Measurements from ENCODE around the gene CACNA1F. TPM values are rescaled to one million over a fixed set of nuclear protein-coding genes. Genes with fewer than 3 reads are reported as not detected.
A peak's percentile ranks its signal among the peaks of the same experiment; 100 is the strongest.
"Not testable (repeated sequence)": the region's sequence is repeated elsewhere in the genome, so short reads cannot be mapped to it uniquely, and the experiment has no call there.

The CACNA1F gene
- total RNA-seq, 1 donor, result not detected

GRCh38 chrX:49174723-49175122 is 58.4 kb downstream of the CACNA1F start:
- DNase-seq (ENCODE audit: low read depth), result no peak
- no peak overlapping the region for H3K4me3 ChIP-seq (ENCODE audit: low read depth, low read length)
- no peak for TF ChIP-seq CTCF (IDR thresholded peaks at IDR 0.05; ENCODE audit: insufficient read depth, low read depth, low read length)

GRCh38 chrX:49173544-49173943 is 59.6 kb downstream of the CACNA1F start:
- H3K4me3 ChIP-seq (ENCODE audit: low read depth, low read length); DNase-seq (ENCODE audit: low read depth): not testable (repeated sequence)

GRCh38 chrX:49172280-49172780 is 60.8 kb downstream of the CACNA1F start:
- TF ChIP-seq CTCF (IDR thresholded peaks at IDR 0.05; ENCODE audit: insufficient read depth, low read depth, low read length), result no peak
- peak overlapping the region; percentile 73 for H3K4me3 ChIP-seq (ENCODE audit: low read depth, low read length)
- DNase-seq (ENCODE audit: low read depth), result peak; percentile 61

GRCh38 chrX:49171752-49172279 is 61.3 kb downstream of the CACNA1F start, which contains the start of gene PLP2:
Gene PLP2 (plus strand): TSS chrX:49171898. CDS start chrX:49172001, 103 bp downstream.
- no peak for TF ChIP-seq CTCF (IDR thresholded peaks at IDR 0.05; ENCODE audit: insufficient read depth, low read depth, low read length)
- DNase-seq (ENCODE audit: low read depth), result peak; percentile 53
- H3K4me3 ChIP-seq (ENCODE audit: low read depth, low read length), result peak within 1 kb of the TSS; percentile 73

- TF ChIP-seq CTCF (IDR thresholded peaks at IDR 0.05; ENCODE audit: insufficient read depth, low read depth, low read length), result no peak
- peak overlapping the region; percentile 34 for H3K4me3 ChIP-seq (ENCODE audit: low read depth, low read length)
- no peak for DNase-seq (ENCODE audit: low read depth)
Observed at GRCh38 chrX:49167740-49168108, 65.4 kb downstream of the CACNA1F start.

GRCh38 chrX:49166914-49167739 is 66.0 kb downstream of the CACNA1F start:
- H3K4me3 ChIP-seq (ENCODE audit: low read depth, low read length), result peak overlapping the region; percentile 34
- peak; percentile 82 for DNase-seq (ENCODE audit: low read depth)
- no peak for TF ChIP-seq CTCF (IDR thresholded peaks at IDR 0.05; ENCODE audit: insufficient read depth, low read depth, low read length)

All from fibroblast of villous mesenchyme (primary cell).